ENCODE data around the gene MRGPRE. TPM values are rescaled to one million over a fixed set of nuclear protein-coding genes. Genes with fewer than 3 reads are reported as not detected.

Gene MRGPRE
- total RNA-seq, 1 experiment from 2014 or later = not detected

DNA sequence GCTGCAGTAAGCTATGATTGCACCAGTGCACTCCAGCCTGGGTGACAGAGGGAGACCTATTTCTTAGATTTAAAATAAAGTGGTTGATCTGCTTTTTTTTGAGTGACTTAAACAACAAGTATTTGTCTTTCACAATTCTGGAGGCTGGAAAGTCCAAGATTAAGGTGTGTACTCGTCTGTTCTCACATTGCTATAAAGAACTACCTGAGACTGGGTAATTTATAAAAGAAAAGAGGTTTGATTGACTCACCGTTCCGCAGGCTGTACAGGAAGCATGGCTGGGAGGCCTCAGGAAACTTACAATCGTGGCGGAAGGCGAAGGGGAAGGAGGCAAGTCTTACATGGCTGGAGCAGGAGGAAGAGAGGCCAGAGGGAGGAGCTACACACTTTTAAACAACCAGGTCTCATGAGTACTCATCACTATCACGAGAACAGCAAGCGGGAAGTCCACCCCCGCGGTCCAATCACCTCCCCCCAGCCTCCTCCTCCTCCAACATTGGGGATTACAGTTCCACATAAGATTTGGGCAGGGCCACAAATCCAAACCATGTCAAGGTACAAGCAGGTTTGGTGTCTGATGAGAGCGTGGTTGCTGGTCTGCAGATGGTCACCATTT, 47.4 kb downstream of the MRGPRE start:
- no peak overlapping the region for H3K4me3 ChIP-seq (ENCODE audit: low read length)
- H3K27me3 ChIP-seq (ENCODE audit: low read length) = no peaks in the 10 kb centered on the region
- H3K9me2 ChIP-seq (replicated peaks; ENCODE audit: insufficient read depth, low read length) = no peaks in the 10 kb centered on the region
- H4K20me1 ChIP-seq (ENCODE audit: insufficient read depth, low read depth, low read length) = no peaks in the 10 kb centered on the region
- no peaks in the 10 kb centered on the region for H3K9me3 ChIP-seq (ENCODE audit: low read length)
- H3K79me2 ChIP-seq (ENCODE audit: low read length) = no peaks in the 10 kb centered on the region
- no peak for DNase-seq
- H3K4me2 ChIP-seq (ENCODE audit: low read depth, low read length, poor library complexity, severe bottlenecking) = no peak overlapping the region
- H3K27ac ChIP-seq (ENCODE audit: low read length) = no peak overlapping the region
- H3K4me1 ChIP-seq (ENCODE audit: low read length) = no peaks in the 10 kb centered on the region
- no peak overlapping the region for H3K9ac ChIP-seq (ENCODE audit: low read length)
- no peaks in the 10 kb centered on the region for H3K36me3 ChIP-seq (ENCODE audit: insufficient read depth, low read length)
- no peak overlapping the region for H2AFZ ChIP-seq (ENCODE audit: low read length)

DNA sequence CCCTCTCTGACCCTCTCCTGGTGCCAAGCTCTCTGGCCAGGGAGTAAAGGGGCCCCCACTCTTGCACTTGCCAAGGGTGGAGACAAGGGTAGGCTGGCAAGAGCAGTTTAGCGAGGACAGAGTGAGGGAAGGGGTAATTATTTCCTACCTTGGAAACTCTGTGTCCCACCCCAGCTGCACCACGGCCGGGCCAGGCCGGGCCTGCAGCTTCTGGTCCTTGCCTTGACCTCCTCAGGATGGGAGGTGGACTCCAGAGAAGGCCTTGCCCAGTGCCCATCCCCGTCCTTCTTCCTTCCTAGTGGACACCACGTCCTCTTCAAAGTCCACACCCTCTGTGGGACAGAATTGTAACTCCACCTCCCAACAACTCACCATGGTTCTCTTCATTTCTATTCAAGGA, 48.7 kb downstream of the MRGPRE start:
- Histone ChIP-seq H3K9ac (ENCODE audit: low read length) (no peak overlapping the region), H3K79me2 (ENCODE audit: low read length) (no peaks in the 10 kb centered on the region), H3K4me1 (ENCODE audit: low read length) (no peaks in the 10 kb centered on the region), H2AFZ (ENCODE audit: low read length) (no peak overlapping the region), H3K36me3 (ENCODE audit: insufficient read depth, low read length) (no peaks in the 10 kb centered on the region), H3K4me3 (ENCODE audit: low read length) (no peak overlapping the region), H3K27me3 (ENCODE audit: low read length) (no peaks in the 10 kb centered on the region), H4K20me1 (ENCODE audit: insufficient read depth, low read depth, low read length) (no peaks in the 10 kb centered on the region), H3K4me2 (ENCODE audit: low read depth, low read length, poor library complexity, severe bottlenecking) (no peak overlapping the region), H3K9me3 (ENCODE audit: low read length) (no peaks in the 10 kb centered on the region), H3K27ac (ENCODE audit: low read length) (no peak overlapping the region), H3K9me2 (replicated peaks; ENCODE audit: insufficient read depth, low read length) (no peaks in the 10 kb centered on the region)
- no peak for DNase-seq

DNA sequence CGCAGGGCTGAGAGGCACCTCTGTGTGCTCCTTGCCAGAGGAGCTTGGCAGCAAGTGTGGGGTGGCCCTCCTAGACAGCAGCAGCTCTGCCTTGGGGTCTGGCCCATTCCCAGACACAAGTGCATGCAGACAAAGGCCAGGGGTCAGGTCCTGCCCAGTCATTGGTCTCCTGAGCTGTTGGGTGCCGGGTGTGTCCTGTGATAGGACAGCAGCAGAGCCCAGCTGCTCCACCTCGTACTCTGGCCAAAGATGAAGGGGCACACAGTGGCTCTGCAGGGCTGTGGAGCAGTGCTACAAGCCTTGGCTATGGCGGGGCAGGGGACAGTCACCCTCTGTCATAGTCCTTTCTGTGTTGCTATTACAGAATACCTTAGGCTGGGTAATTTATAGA, 49.8 kb downstream of the MRGPRE start:
- DNase-seq = no peak
- H3K4me3 ChIP-seq (ENCODE audit: low read length) = no peak overlapping the region
- H3K9me3 ChIP-seq (ENCODE audit: low read length) = no peaks in the 10 kb centered on the region
- no peaks in the 10 kb centered on the region for H3K27me3 ChIP-seq (ENCODE audit: low read length)
- no peak overlapping the region for H3K4me2 ChIP-seq (ENCODE audit: low read depth, low read length, poor library complexity, severe bottlenecking)
- no peaks in the 10 kb centered on the region for H3K4me1 ChIP-seq (ENCODE audit: low read length)
- no peaks in the 10 kb centered on the region for H3K36me3 ChIP-seq (ENCODE audit: insufficient read depth, low read length)
- H4K20me1 ChIP-seq (ENCODE audit: insufficient read depth, low read depth, low read length) = no peaks in the 10 kb centered on the region
- H3K9me2 ChIP-seq (replicated peaks; ENCODE audit: insufficient read depth, low read length) = no peaks in the 10 kb centered on the region
- no peaks in the 10 kb centered on the region for H3K79me2 ChIP-seq (ENCODE audit: low read length)
- H3K9ac ChIP-seq (ENCODE audit: low read length) = no peak overlapping the region
- H2AFZ ChIP-seq (ENCODE audit: low read length) = no peak overlapping the region
- H3K27ac ChIP-seq (ENCODE audit: low read length) = no peak overlapping the region

DNA sequence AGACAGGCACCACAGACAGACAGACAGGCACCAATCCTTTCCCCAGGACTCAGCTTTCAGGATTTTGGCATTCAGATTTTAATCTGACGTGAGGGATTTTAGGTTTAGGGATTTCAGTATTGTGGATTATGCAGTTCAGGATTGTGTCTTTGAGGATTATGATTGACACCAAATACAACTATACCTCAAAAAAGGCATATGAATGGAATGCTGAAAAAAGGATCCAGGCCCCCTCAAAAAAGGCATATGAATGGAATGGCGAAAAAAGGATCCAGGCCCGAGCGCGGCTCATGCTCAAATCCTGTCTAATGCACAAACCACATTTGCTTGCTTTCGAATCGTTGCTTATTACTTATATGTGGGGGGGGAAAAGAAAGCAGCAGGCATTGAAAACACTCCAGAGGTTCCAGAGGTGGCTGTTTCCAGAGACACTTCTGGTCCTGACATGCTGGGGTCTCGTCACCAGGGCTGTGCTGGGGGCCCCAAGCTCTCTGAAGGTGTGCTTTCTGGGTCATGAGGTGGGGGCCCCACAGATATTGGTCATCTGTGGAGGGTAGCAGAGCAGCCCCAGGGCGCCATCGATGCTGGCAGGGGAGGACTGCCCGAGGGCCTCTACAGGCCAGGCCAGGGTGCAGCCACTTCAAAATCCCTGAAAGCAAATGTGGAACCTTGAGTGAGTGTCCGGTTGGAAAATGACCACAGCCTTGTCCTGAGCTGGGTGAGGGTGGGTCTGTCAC, 50.3 kb downstream of the MRGPRE start:
- Histone ChIP-seq H3K27me3 (ENCODE audit: low read length) (no peaks in the 10 kb centered on the region), H3K9ac (ENCODE audit: low read length) (no peak overlapping the region), H3K4me3 (ENCODE audit: low read length) (no peak overlapping the region), H4K20me1 (ENCODE audit: insufficient read depth, low read depth, low read length) (no peaks in the 10 kb centered on the region), H3K9me2 (replicated peaks; ENCODE audit: insufficient read depth, low read length) (no peaks in the 10 kb centered on the region), H3K36me3 (ENCODE audit: insufficient read depth, low read length) (no peaks in the 10 kb centered on the region), H3K4me2 (ENCODE audit: low read depth, low read length, poor library complexity, severe bottlenecking) (no peak overlapping the region), H3K9me3 (ENCODE audit: low read length) (peaks cover 5% of the 10 kb centered on the region), H3K27ac (ENCODE audit: low read length) (no peak overlapping the region), H3K4me1 (ENCODE audit: low read length) (no peaks in the 10 kb centered on the region), H2AFZ (ENCODE audit: low read length) (no peak overlapping the region), H3K79me2 (ENCODE audit: low read length) (no peaks in the 10 kb centered on the region)
- DNase-seq = no peak

DNA sequence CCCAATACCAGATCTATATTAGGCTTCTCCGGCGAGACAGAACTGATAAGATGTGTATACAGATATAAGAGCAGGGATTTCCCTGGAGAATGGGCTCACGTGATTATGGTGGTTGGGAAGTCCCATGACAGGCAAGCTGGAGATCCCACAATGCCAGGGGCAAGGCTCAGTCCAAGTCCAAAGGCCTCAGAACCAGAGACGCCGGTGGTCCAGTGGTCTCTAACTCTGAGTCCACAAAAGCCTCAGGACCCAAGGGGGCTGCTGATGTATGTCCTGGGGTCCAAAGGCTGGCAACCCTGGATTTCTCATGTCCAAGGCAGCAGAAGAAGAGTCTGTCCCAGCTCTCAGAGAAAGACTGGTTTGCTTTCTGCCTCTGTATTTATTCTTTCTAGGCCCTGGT, 51.3 kb downstream of the MRGPRE start:
- H3K4me1 ChIP-seq (ENCODE audit: low read length) = no peaks in the 10 kb centered on the region
- H3K9me2 ChIP-seq (replicated peaks; ENCODE audit: insufficient read depth, low read length) = no peaks in the 10 kb centered on the region
- no peak overlapping the region for H3K27ac ChIP-seq (ENCODE audit: low read length)
- peaks cover 14% of the 10 kb centered on the region for H3K9me3 ChIP-seq (ENCODE audit: low read length)
- no peak overlapping the region for H3K9ac ChIP-seq (ENCODE audit: low read length)
- no peak overlapping the region for H3K4me2 ChIP-seq (ENCODE audit: low read depth, low read length, poor library complexity, severe bottlenecking)
- H2AFZ ChIP-seq (ENCODE audit: low read length) = no peak overlapping the region
- no peaks in the 10 kb centered on the region for H3K27me3 ChIP-seq (ENCODE audit: low read length)
- no peak for DNase-seq
- H4K20me1 ChIP-seq (ENCODE audit: insufficient read depth, low read depth, low read length) = no peaks in the 10 kb centered on the region
- no peaks in the 10 kb centered on the region for H3K79me2 ChIP-seq (ENCODE audit: low read length)
- no peaks in the 10 kb centered on the region; the same call in 1 of the 2 replicates for H3K36me3 ChIP-seq (ENCODE audit: insufficient read depth, low read length)
- no peak overlapping the region for H3K4me3 ChIP-seq (ENCODE audit: low read length)

GRCh38 chr11:3178349-3178748, 53.9 kb downstream of the MRGPRE start:
- no peak for DNase-seq
- H4K20me1 ChIP-seq (ENCODE audit: insufficient read depth, low read depth, low read length) = no peaks in the 10 kb centered on the region
- no peaks in the 10 kb centered on the region for H3K4me1 ChIP-seq (ENCODE audit: low read length)
- no peaks in the 10 kb centered on the region for H3K27me3 ChIP-seq (ENCODE audit: low read length)
- H3K9me3 ChIP-seq (ENCODE audit: low read length) = peaks cover 16% of the 10 kb centered on the region
- H3K79me2 ChIP-seq (ENCODE audit: low read length) = no peaks in the 10 kb centered on the region
- H3K4me2 ChIP-seq (ENCODE audit: low read depth, low read length, poor library complexity, severe bottlenecking) = no peak overlapping the region
- H3K36me3 ChIP-seq (ENCODE audit: insufficient read depth, low read length) = no peaks in the 10 kb centered on the region; the same call in 1 of the 2 replicates
- H3K9me2 ChIP-seq (replicated peaks; ENCODE audit: insufficient read depth, low read length) = no peaks in the 10 kb centered on the region
- no peak overlapping the region for H2AFZ ChIP-seq (ENCODE audit: low read length)
- H3K4me3 ChIP-seq (ENCODE audit: low read length) = no peak overlapping the region
- H3K9ac ChIP-seq (ENCODE audit: low read length) = no peak overlapping the region
- H3K27ac ChIP-seq (ENCODE audit: low read length) = no peak overlapping the region

GRCh38 chr11:3177931-3178330, 54.3 kb downstream of the MRGPRE start:
- Histone ChIP-seq H3K4me3 (ENCODE audit: low read length) (no peak overlapping the region), H2AFZ (ENCODE audit: low read length) (no peak overlapping the region), H3K4me1 (ENCODE audit: low read length) (no peaks in the 10 kb centered on the region), H3K27ac (ENCODE audit: low read length) (no peak overlapping the region), H3K9me3 (ENCODE audit: low read length) (peaks cover 16% of the 10 kb centered on the region), H4K20me1 (ENCODE audit: insufficient read depth, low read depth, low read length) (no peaks in the 10 kb centered on the region), H3K27me3 (ENCODE audit: low read length) (no peaks in the 10 kb centered on the region), H3K9ac (ENCODE audit: low read length) (no peak overlapping the region), H3K79me2 (ENCODE audit: low read length) (no peaks in the 10 kb centered on the region), H3K9me2 (replicated peaks; ENCODE audit: insufficient read depth, low read length) (no peaks in the 10 kb centered on the region), H3K4me2 (ENCODE audit: low read depth, low read length, poor library complexity, severe bottlenecking) (no peak overlapping the region), H3K36me3 (ENCODE audit: insufficient read depth, low read length) (no peaks in the 10 kb centered on the region; the same call in 1 of the 2 replicates)
- DNase-seq = no peak

All from Karpas-422 (cell line).